OCI-LY7 (cell line): Measurements from ENCODE around the gene PITPNB. TPM values are rescaled to one million over a fixed set of nuclear protein-coding genes. Genes with fewer than 3 reads are reported as not detected.

ENCODE experiments used
- BruUV-seq: library from RNA; stranded (reverse); fragments of 400-500 nt; replicated peaks from 2 replicates; lab custom pipeline; 2021; lab: Mats Ljungman, UMichigan
- CTCF ChIA-PET: fragments of 300-600 bp; sonication (Branson Sonifier 250); formaldehyde crosslinking; loops from one replicate; lab custom pipeline; 2022; ENCODE audit warnings: antibody characterized with exemption; ENCODE audit not compliant: unreplicated experiment; lab: Charles Lee
- POLR2A ChIA-PET: fragments of 300-600 bp; sonication (Branson Sonifier 250); formaldehyde crosslinking; loops from one replicate; lab custom pipeline; 2022; ENCODE audit warnings: antibody characterized with exemption; lab: Charles Lee
- DNase-seq: peaks from one replicate; pipeline ENCODE4 v3.0.0-alpha.2; 2015; ENCODE audit warnings: low spot score
- H2AFZ ChIP-seq: fragments of 200-600 bp; sonication (generic), shearing (Covaris generic); 2 replicates; pipeline ENCODE4 v1.6.1; 2014; ENCODE audit warnings: mild to moderate bottlenecking, antibody characterized with exemption, low read length, moderate library complexity
- H3K27ac ChIP-seq: fragments of 200-600 bp; sonication (generic); 2 replicates; pipeline ENCODE4 v1.5.1; 2014; ENCODE audit warnings: mixed run types, low read depth, mild to moderate bottlenecking, moderate library complexity, low read length, inconsistent platforms; ENCODE audit not compliant: poor library complexity, severe bottlenecking
- H3K36me3 ChIP-seq: fragments of 200-600 bp; sonication (generic); 2 replicates; pipeline ENCODE4 v1.6.1; 2014; ENCODE audit warnings: mild to moderate bottlenecking, antibody characterized with exemption, low read length, moderate library complexity, mixed read lengths; ENCODE audit not compliant: insufficient read depth
- H3K4me1 ChIP-seq: fragments of 200-600 bp; sonication (generic); 2 replicates; pipeline ENCODE4 v1.5.1; 2014; ENCODE audit warnings: mild to moderate bottlenecking, low read length; ENCODE audit not compliant: insufficient read depth, poor library complexity, severe bottlenecking
- H3K4me2 ChIP-seq: fragments of 200-600 bp; sonication (generic); 2 replicates; pipeline ENCODE4 v1.6.1; 2014; ENCODE audit warnings: mild to moderate bottlenecking, low read length
- H3K4me3 ChIP-seq: fragments of 200-600 bp; sonication (generic); 2 replicates; pipeline ENCODE4 v1.5.1; 2014; ENCODE audit warnings: mild to moderate bottlenecking, low read depth, low read length; ENCODE audit not compliant: poor library complexity, severe bottlenecking
- H3K79me2 ChIP-seq: fragments of 200-600 bp; sonication (generic); 2 replicates; pipeline ENCODE4 v1.6.1; 2016; ENCODE audit warnings: low read depth, mild to moderate bottlenecking, low read length, moderate library complexity, mixed read lengths; ENCODE audit not compliant: insufficient read depth
- H3K9me2 ChIP-seq: fragments of 200-600 bp; sonication (generic); 2 replicates; pipeline ENCODE4 v1.6.1; 2016; ENCODE audit warnings: mild to moderate bottlenecking, low read length, mixed read lengths; ENCODE audit not compliant: insufficient read depth
- H3K9me3 ChIP-seq: fragments of 200-600 bp; sonication (generic); 2 replicates; pipeline ENCODE4 v1.6.1; 2014; ENCODE audit warnings: mild to moderate bottlenecking, mixed run types, low read length, mixed read lengths
- H4K20me1 ChIP-seq: fragments of 200-600 bp; sonication (generic); 2 replicates; pipeline ENCODE4 v1.6.1; 2014; ENCODE audit warnings: mild to moderate bottlenecking, antibody characterized with exemption, low read length, moderate library complexity, mixed read lengths; ENCODE audit not compliant: insufficient read depth
- CTCF ChIP-seq: fragments of 200-600 bp; sonication (generic); conservative IDR thresholded peaks from 2 replicates; pipeline ENCODE4 v1.5.1; 2014; ENCODE audit warnings: mild to moderate bottlenecking, antibody characterized with exemption, low read length, moderate library complexity, mixed read lengths
- EZH2phosphoT487 ChIP-seq: fragments of 200-600 bp; sonication (generic); IDR thresholded peaks from 2 replicates; pipeline ENCODE4 v1.6.1; 2018; ENCODE audit warnings: low read depth, borderline replicate concordance, mild to moderate bottlenecking, mixed run types, antibody characterized with exemption, low read length, moderate library complexity, mixed read lengths
- intact Hi-C: fragments of 100-400 bp; cut with micrococcal nuclease; formaldehyde crosslinking; loops from one replicate; pipeline ENCODE4 v1.10.0; 2022; ENCODE audit not compliant: unreplicated experiment
- total RNA-seq, 2 experiments: library from RNA; depleted of rRNA in 1 of 2; stranded (reverse); fragments of >200 nt in 1 of 2; shearing (Covaris generic) in 1 of 2; gene quantifications; 2 replicates each; pipeline ENCODE4 v1.2.3, GENCODE V29; 2014 to 2022

The PITPNB gene
- total RNA-seq, 2 experiments from 2014 or later = 21.8 to 97.4 TPM

- Histone ChIP-seq H3K9me2 (no peaks in the 10 kb centered on the region), H3K9me3 (0 out of 2 replicates have a peak, but pooled peaks cover 4% of the 10 kb centered on the region), H2AFZ (no peak overlapping the region), H3K79me2 (no peaks in the 10 kb centered on the region), H3K4me3 (no peak overlapping the region), H3K4me2 (no peak overlapping the region), H3K27ac (no peak overlapping the region), H3K4me1 (no peaks in the 10 kb centered on the region), H3K36me3 (no peaks in the 10 kb centered on the region), H4K20me1 (no peaks in the 10 kb centered on the region)
- DNase-seq = no peak
- BruUV-seq = no TSS peak
- CTCF ChIA-PET = no interaction called here
- TF ChIP-seq CTCF (no peak), EZH2phosphoT487 (no peak)
- intact Hi-C loops = no loop called here
- POLR2A ChIA-PET = no interaction called here
Observed at GRCh38 chr22:27834364-27835185, 84.5 kb downstream of the PITPNB start.

GRCh38 chr22:27833803-27834202, 85.3 kb downstream of the PITPNB start:
- Histone ChIP-seq H3K4me2 (no peak overlapping the region), H4K20me1 (no peaks in the 10 kb centered on the region), H3K4me3 (no peak overlapping the region), H2AFZ (no peak overlapping the region), H3K4me1 (no peaks in the 10 kb centered on the region), H3K9me2 (no peaks in the 10 kb centered on the region), H3K36me3 (no peaks in the 10 kb centered on the region), H3K79me2 (no peaks in the 10 kb centered on the region), H3K27ac (no peak overlapping the region), H3K9me3 (0 out of 2 replicates have a peak, but pooled peaks cover 4% of the 10 kb centered on the region)
- intact Hi-C loops = no loop called here
- DNase-seq = no peak
- CTCF ChIA-PET = no interaction called here
- BruUV-seq = no TSS peak
- TF ChIP-seq CTCF (no peak), EZH2phosphoT487 (no peak)
- POLR2A ChIA-PET = no interaction called here

- CTCF ChIA-PET = no interaction called here
- no peak overlapping the region for H3K4me3 ChIP-seq
- POLR2A ChIA-PET = no interaction called here
- no peaks in the 10 kb centered on the region for H3K9me2 ChIP-seq
- no peaks in the 10 kb centered on the region for H3K36me3 ChIP-seq
- 0 out of 2 replicates have a peak, but pooled peaks cover 1% of the 10 kb centered on the region for H3K9me3 ChIP-seq
- no peak overlapping the region for H3K27ac ChIP-seq
- DNase-seq = no peak
- H3K4me2 ChIP-seq = no peak overlapping the region
- H2AFZ ChIP-seq = no peak overlapping the region
- no peaks in the 10 kb centered on the region for H3K79me2 ChIP-seq
- BruUV-seq = no TSS peak
- intact Hi-C loops = no loop called here
- TF ChIP-seq EZH2phosphoT487 = no peak
- no peak for TF ChIP-seq CTCF
- H4K20me1 ChIP-seq = no peaks in the 10 kb centered on the region
- H3K4me1 ChIP-seq = no peaks in the 10 kb centered on the region
Observed at GRCh38 chr22:27832606-27833005, 86.5 kb downstream of the PITPNB start.
